Measurements from ENCODE around the gene PRKCH. TPM values are rescaled to one million over a fixed set of nuclear protein-coding genes. Genes with fewer than 3 reads are reported as not detected.
A peak's percentile ranks its signal among the peaks of the same experiment; 100 is the strongest.

PRKCH gene
- total and polyA plus RNA-seq, 2 experiments from 2014 or later, result 2.4 to 3.5 TPM

GRCh38 chr14:61521773-61522172 is 200.4 kb downstream of the PRKCH start:
- Histone ChIP-seq H3K36me3 (ENCODE audit: low read depth) (no peaks in the 10 kb centered on the region), H3K79me2 (ENCODE audit: insufficient read depth) (0 out of 2 replicates have a peak, but pooled peaks cover 3% of the 10 kb centered on the region), H3K27ac (no peak overlapping the region), H3K9ac (no peak overlapping the region), H4K20me1 (ENCODE audit: insufficient read depth) (no peaks in the 10 kb centered on the region), H3K9me3 (ENCODE audit: low read depth) (no peaks in the 10 kb centered on the region), H3K9me2 (ENCODE audit: insufficient read depth) (peaks cover 5% of the 10 kb centered on the region; the same call in 1 of the 2 replicates), H3K4me3 (no peak overlapping the region), H3F3A (ENCODE audit: insufficient read depth) (peaks cover 51% of the 10 kb centered on the region), H3K4me2 (ENCODE audit: unreplicated experiment) (no peak overlapping the region), H3K27me3 (replicated peaks; ENCODE audit: insufficient read depth) (no peaks in the 10 kb centered on the region), H3K4me1 (ENCODE audit: insufficient read depth) (peaks cover 50% of the 10 kb centered on the region), H2AFZ (no peak overlapping the region)
- in situ Hi-C loops (cut with MboI), result no loop called here
- TF ChIP-seq EZH2 (IDR thresholded peaks at IDR 0.05; ENCODE audit: insufficient read depth, poor library complexity, severe bottlenecking), result no peak
- TF ChIP-seq EZH2phosphoT487 (IDR thresholded peaks at IDR 0.05; ENCODE audit: insufficient read depth, low read depth), result no peak
- no peak for DNase-seq
- WGBS, 2 experiments (ENCODE audit: low coverage in 1 of 2, low lambda C conversion rate in 2 of 2, missing lambda C conversion rate in 2 of 2), result 84 to 87% methylated on average over 1 of the region's 1 CpG

GRCh38 chr14:61523751-61524150 is 202.4 kb downstream of the PRKCH start:
- TF ChIP-seq EZH2phosphoT487 (IDR thresholded peaks at IDR 0.05; ENCODE audit: insufficient read depth, low read depth), result no peak
- TF ChIP-seq EZH2 (IDR thresholded peaks at IDR 0.05; ENCODE audit: insufficient read depth, poor library complexity, severe bottlenecking), result no peak
- no peaks in the 10 kb centered on the region for H3K36me3 ChIP-seq (ENCODE audit: low read depth)
- H3K4me1 ChIP-seq (ENCODE audit: insufficient read depth), result peaks cover 57% of the 10 kb centered on the region
- peak overlapping the region; percentile 68 for H3K27ac ChIP-seq
- no peak for DNase-seq
- H3K9me2 ChIP-seq (ENCODE audit: insufficient read depth), result peaks cover 5% of the 10 kb centered on the region; the same call in 1 of the 2 replicates
- 0 out of 2 replicates have a peak, but pooled peaks cover 3% of the 10 kb centered on the region for H3K79me2 ChIP-seq (ENCODE audit: insufficient read depth)
- H4K20me1 ChIP-seq (ENCODE audit: insufficient read depth), result no peaks in the 10 kb centered on the region
- WGBS, 2 experiments (ENCODE audit: low coverage in 1 of 2, low lambda C conversion rate in 2 of 2, missing lambda C conversion rate in 2 of 2), result 79 to 86% methylated on average over 5 of the region's 5 CpGs
- in situ Hi-C loops (cut with MboI), result no loop called here
- H3K27me3 ChIP-seq (replicated peaks; ENCODE audit: insufficient read depth), result no peaks in the 10 kb centered on the region
- H3K4me2 ChIP-seq (ENCODE audit: unreplicated experiment), result peak overlapping the region; percentile 71
- no peak overlapping the region for H3K4me3 ChIP-seq
- no peaks in the 10 kb centered on the region for H3K9me3 ChIP-seq (ENCODE audit: low read depth)
- H3F3A ChIP-seq (ENCODE audit: insufficient read depth), result peaks cover 41% of the 10 kb centered on the region
- H3K9ac ChIP-seq, result 0 out of 2 replicates have a peak overlapping the region, but pooled peaks have one; percentile 5
- no peak overlapping the region for H2AFZ ChIP-seq

- H3K27me3 ChIP-seq (replicated peaks; ENCODE audit: insufficient read depth), result no peaks in the 10 kb centered on the region
- no peaks in the 10 kb centered on the region for H4K20me1 ChIP-seq (ENCODE audit: insufficient read depth)
- in situ Hi-C loops (cut with MboI), result no loop called here
- no peaks in the 10 kb centered on the region for H3K36me3 ChIP-seq (ENCODE audit: low read depth)
- peaks cover 62% of the 10 kb centered on the region for H3K4me1 ChIP-seq (ENCODE audit: insufficient read depth)
- TF ChIP-seq EZH2 (IDR thresholded peaks at IDR 0.05; ENCODE audit: insufficient read depth, poor library complexity, severe bottlenecking) (no peak), EZH2phosphoT487 (IDR thresholded peaks at IDR 0.05; ENCODE audit: insufficient read depth, low read depth) (no peak)
- no peak overlapping the region for H2AFZ ChIP-seq
- H3K4me2 ChIP-seq (ENCODE audit: unreplicated experiment), result peak overlapping the region; percentile 71
- 1 to 2% methylated on average over 4 of the region's 4 CpGs for WGBS, 2 experiments (ENCODE audit: low coverage in 1 of 2, low lambda C conversion rate in 2 of 2, missing lambda C conversion rate in 2 of 2)
- 0 out of 2 replicates have a peak, but pooled peaks cover 3% of the 10 kb centered on the region for H3K79me2 ChIP-seq (ENCODE audit: insufficient read depth)
- peak; percentile 87 for DNase-seq
- H3K9me3 ChIP-seq (ENCODE audit: low read depth), result no peaks in the 10 kb centered on the region
- peak overlapping the region; percentile 68 for H3K27ac ChIP-seq
- H3K9ac ChIP-seq, result peak overlapping the region; percentile 33
- peaks cover 5% of the 10 kb centered on the region; the same call in 1 of the 2 replicates for H3K9me2 ChIP-seq (ENCODE audit: insufficient read depth)
- peak overlapping the region; percentile 30 for H3K4me3 ChIP-seq
- H3F3A ChIP-seq (ENCODE audit: insufficient read depth), result peaks cover 45% of the 10 kb centered on the region
Measured at GRCh38 chr14:61524211-61524806, 202.9 kb downstream of the PRKCH start.

- peak; percentile 17 for DNase-seq
- Histone ChIP-seq H3K9ac (peak overlapping the region; percentile 33), H3K27ac (peak overlapping the region; percentile 68), H3K9me3 (ENCODE audit: low read depth) (no peaks in the 10 kb centered on the region), H3K9me2 (ENCODE audit: insufficient read depth) (peaks cover 5% of the 10 kb centered on the region; the same call in 1 of the 2 replicates), H3K79me2 (ENCODE audit: insufficient read depth) (0 out of 2 replicates have a peak, but pooled peaks cover 3% of the 10 kb centered on the region), H3K4me3 (no peak overlapping the region), H3K27me3 (replicated peaks; ENCODE audit: insufficient read depth) (no peaks in the 10 kb centered on the region), H3K4me2 (ENCODE audit: unreplicated experiment) (peak overlapping the region; percentile 71), H4K20me1 (ENCODE audit: insufficient read depth) (no peaks in the 10 kb centered on the region), H3F3A (ENCODE audit: insufficient read depth) (peaks cover 45% of the 10 kb centered on the region), H2AFZ (no peak overlapping the region), H3K4me1 (ENCODE audit: insufficient read depth) (peaks cover 60% of the 10 kb centered on the region), H3K36me3 (ENCODE audit: low read depth) (no peaks in the 10 kb centered on the region)
- no peak for TF ChIP-seq EZH2phosphoT487 (IDR thresholded peaks at IDR 0.05; ENCODE audit: insufficient read depth, low read depth)
- no peak for TF ChIP-seq EZH2 (IDR thresholded peaks at IDR 0.05; ENCODE audit: insufficient read depth, poor library complexity, severe bottlenecking)
- WGBS, 2 experiments (ENCODE audit: low coverage in 1 of 2, low lambda C conversion rate in 2 of 2, missing lambda C conversion rate in 2 of 2), result 100% methylated on average over 1 of the region's 1 CpG
- in situ Hi-C loops (cut with MboI), result no loop called here
Measured at GRCh38 chr14:61524936-61525292, 203.5 kb downstream of the PRKCH start.

Data from GM23248 (cell line).